Measurements from ENCODE around the gene NCK2.

GRCh38 chr2:105848367-105848766, 103.7 kb downstream of the NCK2 start:
- TF ChIP-seq CTCF (IDR thresholded peaks at IDR 0.05): no peak
- TF ChIP-seq KDM5A (IDR thresholded peaks at IDR 0.05): no peak
- TF ChIP-seq KDM1A (IDR thresholded peaks at IDR 0.05; ENCODE audit: low read depth): no peak
- TF ChIP-seq POLR2A (IDR thresholded peaks at IDR 0.05; ENCODE audit: low read length): no peak
- no peak for TF ChIP-seq MYC (IDR thresholded peaks at IDR 0.05; ENCODE audit: borderline replicate concordance, low read length)
- no peak for TF ChIP-seq BCL3 (IDR thresholded peaks at IDR 0.05)
- TF ChIP-seq EP300 (IDR thresholded peaks at IDR 0.05): no peak
- no peak for TF ChIP-seq PHF8 (IDR thresholded peaks at IDR 0.05; ENCODE audit: borderline replicate concordance, low read depth)
- no peak for TF ChIP-seq HOXA7 (CRISPR knock-in tag; IDR thresholded peaks at IDR 0.05)
- no peak for TF ChIP-seq RAD21 (conservative IDR thresholded peaks at IDR 0.05 in 1 of 2, IDR thresholded peaks at IDR 0.05 in 1 of 2)
- no peak for TF ChIP-seq RCOR1 (IDR thresholded peaks at IDR 0.05; ENCODE audit: low read depth, low read length)
- TF ChIP-seq MAZ (IDR thresholded peaks at IDR 0.05; ENCODE audit: borderline replicate concordance, low read depth, low read length): no peak
- TF ChIP-seq ELK1 (IDR thresholded peaks at IDR 0.05; ENCODE audit: low read depth, low read length): no peak

All from A549 (cell line).